Common myeloid progenitor, CD34-positive (primary cell): Measurements from ENCODE around the gene AGBL5.

Experiments used
- CTCF ChIA-PET: fragments of 350-600 bp; sonication (Branson Sonifier 250); formaldehyde crosslinking; loops from one replicate; lab custom pipeline; 2021; ENCODE audit warnings: antibody characterized with exemption; lab: Charles Lee
- POLR2A ChIA-PET: fragments of 350-600 bp; sonication (Branson Sonifier 250); formaldehyde crosslinking; loops from one replicate; lab custom pipeline; 2021; ENCODE audit warnings: antibody characterized with exemption; lab: Charles Lee
- DNase-seq, 3 donors: peaks; one replicate each; pipeline versions ENCODE4 v3.0.0 to v3.0.0-alpha.2; 2013
- H3K27ac ChIP-seq, 2 experiments: 1 replicate in 1 of 2; 2 replicates in 1 of 2; pipeline ENCODE4 v1.7.0; 2013; ENCODE audit warnings: inconsistent platforms in 2 of 2, low read length in 2 of 2, mild to moderate bottlenecking in 2 of 2, low read depth in 1 of 2, moderate library complexity in 1 of 2; ENCODE audit not compliant: severe bottlenecking in 2 of 2, insufficient read depth in 1 of 2, poor library complexity in 1 of 2
- H3K27me3 ChIP-seq, 5 experiments: replicated peaks in 2 of 5; 1 replicate in 3 of 5; 2 replicates in 2 of 5; pipeline versions ENCODE4 v1.6.1 to v1.7.0; 2013; ENCODE audit warnings: low read length in 4 of 5, mild to moderate bottlenecking in 2 of 5, moderate library complexity in 2 of 5, inconsistent platforms in 1 of 5; ENCODE audit not compliant: insufficient read depth in 5 of 5, control insufficient read depth in 4 of 5
- H3K36me3 ChIP-seq, 4 experiments: 1 replicate in 2 of 4; 2 replicates in 2 of 4; pipeline versions ENCODE4 v1.6.1 to v1.7.0; 2013; ENCODE audit warnings: low read length in 3 of 4, control low read depth in 1 of 4, mild to moderate bottlenecking in 1 of 4; ENCODE audit not compliant: control insufficient read depth in 4 of 4, insufficient read depth in 4 of 4
- H3K4me1 ChIP-seq, 4 experiments: 1 replicate in 3 of 4; 2 replicates in 1 of 4; pipeline versions ENCODE4 v1.6.1 to v1.7.1; 2013; ENCODE audit warnings: low read length in 3 of 4, mild to moderate bottlenecking in 3 of 4, control low read depth in 1 of 4, inconsistent platforms in 1 of 4, moderate library complexity in 1 of 4; ENCODE audit not compliant: control insufficient read depth in 4 of 4, insufficient read depth in 4 of 4; ENCODE audit errors: control extremely low read depth in 1 of 4
- H3K4me3 ChIP-seq, 7 experiments: 1 replicate in 4 of 7; 2 replicates in 3 of 7; pipeline versions ENCODE4 v1.5.1 to v1.7.0; 2013; ENCODE audit warnings: mild to moderate bottlenecking in 7 of 7, low read length in 6 of 7, moderate library complexity in 6 of 7, inconsistent platforms in 2 of 7, low read depth in 2 of 7, control low read depth in 1 of 7; ENCODE audit not compliant: insufficient read depth in 4 of 7, control insufficient read depth in 1 of 7; ENCODE audit errors: extremely low read depth in 1 of 7
- H3K9me3 ChIP-seq, 5 experiments: 1 replicate in 4 of 5; 2 replicates in 1 of 5; pipeline versions ENCODE4 v1.6.1 to v1.7.1; 2013; ENCODE audit warnings: low read length in 4 of 5, mild to moderate bottlenecking in 2 of 5, inconsistent platforms in 1 of 5, low read depth in 1 of 5, moderate library complexity in 1 of 5; ENCODE audit not compliant: control insufficient read depth in 4 of 5, insufficient read depth in 2 of 5; ENCODE audit errors: control extremely low read depth in 1 of 5
- WGBS: methylation state at CpG from one replicate; pipeline ENCODE4 v1.1.5; 2013; ENCODE audit not compliant: insufficient coverage; 5-methylcytosine and 5-hydroxymethylcytosine counted together

Gene AGBL5

GRCh38 chr2:27014771-27015433, 36.6 kb upstream of the AGBL5 start:
- H3K36me3 ChIP-seq, result no peaks in the 10 kb centered on the region
- CTCF ChIA-PET, result interaction anchor here (1.2 to 11.9 kb wide), 6 partner anchors 8 to 171 kb away, joined by 3 to 319 read pairs (median 18); partner anchors contain the start of gene MAPRE3
- 93% methylated on average over 2 of the region's 8 CpGs for WGBS
- no peak overlapping the region for H3K4me3 ChIP-seq
- peaks cover 0 to 7% (median 0%) of the 10 kb centered on the region in 5 experiments for H3K27me3 ChIP-seq
- H3K27ac ChIP-seq, result peak overlapping the region in 1 of 2 experiments; percentile 46
- peaks cover 0 to 9% (median 6%) of the 10 kb centered on the region in 4 experiments for H3K4me1 ChIP-seq
- DNase-seq, result no peak
- POLR2A ChIA-PET, result no interaction called here
- no peaks in the 10 kb centered on the region for H3K9me3 ChIP-seq

GRCh38 chr2:27016801-27017325, 34.6 kb upstream of the AGBL5 start:
- WGBS, result 58% methylated on average over 3 of the region's 3 CpGs
- Histone ChIP-seq H3K4me3 (no peak overlapping the region), H3K36me3 (no peaks in the 10 kb centered on the region), H3K27ac (no peak overlapping the region), H3K9me3 (no peaks in the 10 kb centered on the region), H3K27me3 (peaks cover 0 to 7% (median 0%) of the 10 kb centered on the region in 5 experiments), H3K4me1 (peaks cover 0 to 9% (median 6%) of the 10 kb centered on the region in 4 experiments)
- POLR2A ChIA-PET, result no interaction called here
- CTCF ChIA-PET, result interaction anchor here (0.6 to 11.9 kb wide), 34 partner anchors 10 to 588 kb away, joined by 3 to 319 read pairs (median 4); partner anchors contain the start of genes MAPRE3 and TMEM214
- peak; percentile 70 to 83 (median 72) for DNase-seq

GRCh38 chr2:27018142-27018541, 33.3 kb upstream of the AGBL5 start:
- no peak overlapping the region for H3K4me3 ChIP-seq
- CTCF ChIA-PET, result interaction anchor here (0.6 to 11.9 kb wide), 12 partner anchors 12 to 304 kb away, joined by 3 to 319 read pairs (median 10); partner anchors contain the start of genes MAPRE3 and TMEM214
- peaks cover 0 to 5% (median 1%) of the 10 kb centered on the region in 4 experiments for H3K36me3 ChIP-seq
- POLR2A ChIA-PET, result no interaction called here
- no peaks in the 10 kb centered on the region for H3K9me3 ChIP-seq
- peaks cover 0 to 9% (median 6%) of the 10 kb centered on the region in 4 experiments for H3K4me1 ChIP-seq
- WGBS, result 100% methylated on average over 2 of the region's 3 CpGs
- no peak for DNase-seq
- peaks cover 0 to 2% (median 0%) of the 10 kb centered on the region in 5 experiments for H3K27me3 ChIP-seq
- no peak overlapping the region for H3K27ac ChIP-seq

- peaks cover 0 to 9% (median 4%) of the 10 kb centered on the region in 4 experiments for H3K36me3 ChIP-seq
- no peak for DNase-seq
- ChIA-PET CTCF (interaction anchor here (2.7 to 11.9 kb wide), 3 partner anchors 11 to 175 kb away, joined by 15 to 319 read pairs (median 36); partner anchors contain the start of gene MAPRE3), POLR2A (interaction anchor here (0.6 kb wide), 1 partner anchor 43 kb away, joined by 3 read pairs; no protein-coding TSS in a partner anchor)
- peaks cover 0 to 9% (median 6%) of the 10 kb centered on the region in 4 experiments for H3K4me1 ChIP-seq
- 96% methylated on average over 8 of the region's 9 CpGs for WGBS
- peaks cover 0 to 2% (median 0%) of the 10 kb centered on the region in 5 experiments for H3K27me3 ChIP-seq
- no peak overlapping the region for H3K4me3 ChIP-seq
- peak overlapping the region in 1 of 2 experiments; percentile 32 for H3K27ac ChIP-seq
- no peaks in the 10 kb centered on the region for H3K9me3 ChIP-seq
Measured at GRCh38 chr2:27019459-27019858, 32.0 kb upstream of the AGBL5 start.

- ChIA-PET POLR2A (interaction anchor here (0.6 kb wide), 1 partner anchor 43 kb away, joined by 3 read pairs; no protein-coding TSS in a partner anchor), CTCF (interaction anchor here (0.8 to 11.9 kb wide), 3 partner anchors 10 to 176 kb away, joined by 3 to 319 read pairs (median 36); partner anchors contain the start of gene MAPRE3)
- H3K36me3 ChIP-seq, result peaks cover 0 to 9% (median 4%) of the 10 kb centered on the region in 4 experiments
- 77% methylated on average over 4 of the region's 9 CpGs for whole genome bisulfite sequencing
- no peak for DNase-seq
- peak overlapping the region in 1 of 2 experiments; percentile 32 for H3K27ac ChIP-seq
- peaks cover 0 to 2% (median 0%) of the 10 kb centered on the region in 5 experiments for H3K27me3 ChIP-seq
- H3K4me3 ChIP-seq, result no peak overlapping the region
- H3K9me3 ChIP-seq, result no peaks in the 10 kb centered on the region
- peaks cover 0 to 9% (median 6%) of the 10 kb centered on the region in 4 experiments for H3K4me1 ChIP-seq
Measured at GRCh38 chr2:27019931-27020855, 31.3 kb upstream of the AGBL5 start.

GRCh38 chr2:27021253-27022049, 30.0 kb upstream of the AGBL5 start:
- H3K4me1 ChIP-seq, result no peaks in the 10 kb centered on the region
- peak overlapping the region in 1 of 2 experiments; percentile 3 for H3K27ac ChIP-seq
- peaks cover 0 to 2% (median 0%) of the 10 kb centered on the region in 5 experiments for H3K27me3 ChIP-seq
- POLR2A ChIA-PET, result no interaction called here
- no peak overlapping the region for H3K4me3 ChIP-seq
- H3K36me3 ChIP-seq, result peaks cover 0 to 14% (median 5%) of the 10 kb centered on the region in 4 experiments
- H3K9me3 ChIP-seq, result no peaks in the 10 kb centered on the region
- WGBS, result 90% methylated on average over 10 of the region's 11 CpGs
- DNase-seq, result no peak
- CTCF ChIA-PET, result interaction anchor here (1.3 to 11.9 kb wide), 2 partner anchors 58 to 99 kb away, joined by 3 to 319 read pairs; partner anchors contain the start of gene MAPRE3
